K562 (cell line): ENCODE data around the gene EIF3I. TPM values are rescaled to one million over a fixed set of nuclear protein-coding genes. Genes with fewer than 3 reads are reported as not detected.

ENCODE experiments used
- ATF6 ChIP-seq: sonication (generic); formaldehyde crosslinking; IDR thresholded peaks from 2 replicates; pipeline ENCODE4 v1.4.0; 2020; ENCODE audit warnings: mild to moderate bottlenecking, missing genetic modification reagents
- E2F5 ChIP-seq: sonication (generic); formaldehyde crosslinking; IDR thresholded peaks from 2 replicates; pipeline ENCODE4 v1.8.0; 2022; ENCODE audit warnings: mild to moderate bottlenecking, missing genetic modification reagents
- ETV5 ChIP-seq: sonication (generic); formaldehyde crosslinking; IDR thresholded peaks from 2 replicates; pipeline ENCODE4 v1.4.0; 2020; ENCODE audit warnings: low read depth, mild to moderate bottlenecking, missing genetic modification reagents
- FOSL1 ChIP-seq: fragments of 200-800 bp; sonication (Bioruptor generic); conservative IDR thresholded peaks from 2 replicates; pipeline ENCODE4 v1.6.1; 2016; ENCODE audit warnings: missing genetic modification characterization, missing compliant biosample characterization
- JUND ChIP-seq, 2 experiments: IDR thresholded peaks; 2 replicates in 1 of 2; 3 replicates in 1 of 2; pipeline ENCODE4 v1.6.1; 2011; ENCODE audit warnings: borderline replicate concordance in 2 of 2, low read depth in 2 of 2, low read length in 2 of 2, improper control_type of control experiment in 1 of 2, missing biosample characterization in 1 of 2, missing genetic modification characterization in 1 of 2, missing genetic modification reagents in 1 of 2
- KAT8 ChIP-seq: fragments of 450-650 bp; IDR thresholded peaks from 2 replicates; pipeline ENCODE4 v1.6.1; 2016; ENCODE audit warnings: low read depth, mild to moderate bottlenecking
- L3MBTL2 ChIP-seq: fragments of 450-650 bp; IDR thresholded peaks from 2 replicates; pipeline ENCODE4 v1.6.1; 2016; ENCODE audit warnings: mild to moderate bottlenecking, moderate library complexity
- MLX ChIP-seq, 2 experiments: fragments of 450-650 bp in 1 of 2; sonication (generic) in 1 of 2; formaldehyde crosslinking; conservative IDR thresholded peaks; 2 replicates each; pipeline versions ENCODE4 v1.4.0 to v1.8.1; 2020 to 2022; ENCODE audit warnings: mild to moderate bottlenecking in 1 of 2, missing genetic modification reagents in 1 of 2
- NFE2 ChIP-seq: IDR thresholded peaks from 2 replicates; pipeline ENCODE4 v1.6.1; 2014; ENCODE audit warnings: antibody characterized with exemption, low read depth
- PTRF ChIP-seq: fragments of 450-650 bp; IDR thresholded peaks from 2 replicates; pipeline ENCODE4 v1.6.1; 2016; ENCODE audit warnings: mild to moderate bottlenecking, missing genetic modification characterization, missing compliant biosample characterization
- SAP30 ChIP-seq: fragments of 200-600 bp; sonication (generic); IDR thresholded peaks from 2 replicates; pipeline ENCODE4 v1.6.1; 2012; ENCODE audit warnings: borderline replicate concordance, low read depth, mild to moderate bottlenecking, moderate library complexity, low read length, control low read depth, inconsistent platforms; ENCODE audit not compliant: insufficient read depth, poor library complexity, severe bottlenecking
- SNIP1 ChIP-seq: fragments of 450-650 bp; IDR thresholded peaks from 2 replicates; pipeline ENCODE4 v1.7.1; 2017; ENCODE audit warnings: low read depth, mild to moderate bottlenecking
- ZNF395 ChIP-seq: fragments of 200-800 bp; sonication (Bioruptor generic); IDR thresholded peaks from 2 replicates; pipeline ENCODE4 v1.6.1; 2017; ENCODE audit warnings: missing genetic modification characterization, missing compliant biosample characterization
- ZNF778 ChIP-seq: fragments of 450-650 bp; formaldehyde crosslinking; IDR thresholded peaks from 2 replicates; pipeline ENCODE4 v1.4.0; 2020; ENCODE audit warnings: mild to moderate bottlenecking, moderate library complexity
- polyA plus RNA-seq, 8 experiments: library from polyadenylated mRNA; depleted of rRNA in 4 of 8; stranded (reverse) in 5 of 8; unstranded in 3 of 8; fragments of >200 nt; fragmentation: Nextera tagmentation in 2 of 8; fragmentation: Illumina TruSeq in 1 of 8; extraction: Ambion mirVana in 2 of 8; extraction: Trizol in 1 of 8; gene quantifications; 2 replicates each; pipeline versions ENCODE4 v1.2.1 to v1.2.3, GENCODE V29; 2011 to 2014; ENCODE audit warnings: inconsistent platforms in 1 of 8, missing spikeins in 1 of 8
- total RNA-seq, 7 experiments: library from RNA; depleted of rRNA in 6 of 7; stranded (reverse); fragments of >200 nt in 6 of 7; fragmentation: Illumina TruSeq in 2 of 7; extraction: Trizol in 2 of 7; gene quantifications; 2 replicates each; pipeline versions ENCODE4 v1.2.1 to v1.2.3, GENCODE V29; 2011 to 2021; ENCODE audit warnings: low replicate concordance in 1 of 7
- TF ChIP-seq, protein P1 (sequence below): sonication (generic); formaldehyde crosslinking; IDR thresholded peaks from 2 replicates; pipeline ENCODE4 v1.8.1; 2023; ENCODE audit warnings: mild to moderate bottlenecking, missing genetic modification reagents
- TF ChIP-seq, protein P2 (sequence below), 2 experiments: fragments of 450-650 bp; IDR thresholded peaks; 2 replicates each; pipeline ENCODE4 v1.6.1; 2016

The EIF3I gene
- total and polyA plus RNA-seq, 9 of the 15 experiments (the other 6 are each of a cell fraction or from before 2014, with no cell fraction given), result 414 to 1,526 (median 635) TPM

- TF ChIP-seq ATF6 (peak; percentile 87; the same call in 1 of the 2 replicates), SNIP1 (no peak), SAP30 (peak; percentile 57), ZNF395 (CRISPR knock-in tag) (no peak), PTRF (0 out of 2 replicates have a peak, but pooled peaks have one; percentile 30), L3MBTL2 (peak; percentile 99), ETV5 (CRISPR knock-in tag) (no peak; the same call in 1 of the 2 replicates), E2F5 (CRISPR knock-in tag) (0 out of 2 replicates have a peak, but pooled peaks have one; percentile 56), NFE2 (no peak), KAT8 (peak; percentile 72; the same call in 1 of the 2 replicates), ZNF778 (no peak), JUND (IDR thresholded peaks at IDR 0.05; ENCODE audit: borderline replicate concordance, low read depth, low read length) (no peak), JUND (tag; IDR thresholded peaks at IDR 0.05; ENCODE audit: borderline replicate concordance, low read depth, low read length) (peak; percentile 33; the same call in 1 of the 3 replicates), MLX (CRISPR knock-in tag; conservative IDR thresholded peaks at IDR 0.05) (no peak), FOSL1 (tag) (no peak; the same call in 1 of the 2 replicates)
- TF ChIP-seq, protein P1, sequence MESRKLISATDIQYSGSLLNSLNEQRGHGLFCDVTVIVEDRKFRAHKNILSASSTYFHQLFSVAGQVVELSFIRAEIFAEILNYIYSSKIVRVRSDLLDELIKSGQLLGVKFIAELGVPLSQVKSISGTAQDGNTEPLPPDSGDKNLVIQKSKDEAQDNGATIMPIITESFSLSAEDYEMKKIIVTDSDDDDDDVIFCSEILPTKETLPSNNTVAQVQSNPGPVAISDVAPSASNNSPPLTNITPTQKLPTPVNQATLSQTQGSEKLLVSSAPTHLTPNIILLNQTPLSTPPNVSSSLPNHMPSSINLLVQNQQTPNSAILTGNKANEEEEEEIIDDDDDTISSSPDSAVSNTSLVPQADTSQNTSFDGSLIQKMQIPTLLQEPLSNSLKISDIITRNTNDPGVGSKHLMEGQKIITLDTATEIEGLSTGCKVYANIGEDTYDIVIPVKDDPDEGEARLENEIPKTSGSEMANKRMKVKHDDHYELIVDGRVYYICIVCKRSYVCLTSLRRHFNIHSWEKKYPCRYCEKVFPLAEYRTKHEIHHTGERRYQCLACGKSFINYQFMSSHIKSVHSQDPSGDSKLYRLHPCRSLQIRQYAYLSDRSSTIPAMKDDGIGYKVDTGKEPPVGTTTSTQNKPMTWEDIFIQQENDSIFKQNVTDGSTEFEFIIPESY (CRISPR knock-in tag), result peak; percentile 66; the same call in 1 of the 2 replicates
- TF ChIP-seq, protein P2, sequence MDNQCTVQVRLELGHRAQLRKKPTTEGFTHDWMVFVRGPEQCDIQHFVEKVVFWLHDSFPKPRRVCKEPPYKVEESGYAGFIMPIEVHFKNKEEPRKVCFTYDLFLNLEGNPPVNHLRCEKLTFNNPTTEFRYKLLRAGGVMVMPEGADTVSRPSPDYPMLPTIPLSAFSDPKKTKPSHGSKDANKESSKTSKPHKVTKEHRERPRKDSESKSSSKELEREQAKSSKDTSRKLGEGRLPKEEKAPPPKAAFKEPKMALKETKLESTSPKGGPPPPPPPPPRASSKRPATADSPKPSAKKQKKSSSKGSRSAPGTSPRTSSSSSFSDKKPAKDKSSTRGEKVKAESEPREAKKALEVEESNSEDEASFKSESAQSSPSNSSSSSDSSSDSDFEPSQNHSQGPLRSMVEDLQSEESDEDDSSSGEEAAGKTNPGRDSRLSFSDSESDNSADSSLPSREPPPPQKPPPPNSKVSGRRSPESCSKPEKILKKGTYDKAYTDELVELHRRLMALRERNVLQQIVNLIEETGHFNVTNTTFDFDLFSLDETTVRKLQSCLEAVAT (IDR thresholded peaks at IDR 0.05), result peak in 1 of 2 experiments; percentile 65; a peak in 1 of 4 replicates
Observed at GRCh38 chr1:32200226-32201010, 21.8 kb upstream of the EIF3I start, which contains the start of gene CCDC28B (continued).
